ENCODE measurements around the gene ZNF618.

ZNF618 gene

GRCh38 chr9:113911850-113912557 lies 35.9 kb downstream of the ZNF618 start:
- DNase-seq: no peak

- DNase-seq: no peak
These were observed 36.7 kb downstream of the ZNF618 start for GRCh38 chr9:113912816-113913215.

GRCh38 chr9:113913426-113914195 lies 37.5 kb downstream of the ZNF618 start:
- no peak for DNase-seq

DNA sequence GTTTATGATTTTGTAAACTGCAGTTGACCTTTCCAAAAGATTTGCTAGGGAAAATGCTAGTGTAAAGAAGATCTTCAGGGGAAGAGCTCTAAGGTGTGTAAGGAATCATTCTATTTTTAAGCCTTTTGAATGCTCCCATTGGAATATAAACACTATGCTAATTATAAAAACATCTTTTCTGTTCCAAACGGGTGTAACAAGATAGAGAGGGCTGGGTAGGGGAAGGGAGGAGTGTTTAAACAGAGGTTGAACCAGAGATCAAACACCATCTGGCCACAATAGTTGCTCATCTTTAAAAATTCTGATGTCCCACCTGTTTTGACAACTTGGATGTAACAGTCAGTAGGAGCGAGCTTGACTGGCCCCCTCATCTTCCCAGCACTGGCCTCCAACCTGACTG lies 38.4 kb downstream of the ZNF618 start:
- DNase-seq: no peak

- DNase-seq: no peak
These were observed 39.8 kb downstream of the ZNF618 start for GRCh38 chr9:113915817-113916434.

DNA sequence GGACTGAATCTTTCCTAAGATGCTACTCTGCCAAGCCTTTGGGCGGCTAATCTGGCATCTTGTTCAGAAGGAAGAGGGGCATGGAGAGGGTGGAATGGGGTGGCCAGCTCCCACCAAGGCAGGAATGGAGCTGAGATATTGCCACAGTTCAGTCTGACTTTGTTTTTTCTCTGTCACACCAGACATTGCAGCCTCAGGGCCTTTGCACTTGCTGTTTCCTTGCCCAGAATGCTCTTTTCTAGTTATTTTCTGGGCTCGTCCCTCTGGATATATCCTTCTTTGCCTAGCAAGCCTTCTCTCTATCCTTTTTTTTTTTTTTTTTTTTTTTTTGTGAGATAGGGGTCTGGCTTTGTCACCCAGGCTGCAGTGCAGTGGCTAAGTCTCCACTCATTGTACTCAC lies 40.8 kb downstream of the ZNF618 start:
- DNase-seq: no peak

DNA sequence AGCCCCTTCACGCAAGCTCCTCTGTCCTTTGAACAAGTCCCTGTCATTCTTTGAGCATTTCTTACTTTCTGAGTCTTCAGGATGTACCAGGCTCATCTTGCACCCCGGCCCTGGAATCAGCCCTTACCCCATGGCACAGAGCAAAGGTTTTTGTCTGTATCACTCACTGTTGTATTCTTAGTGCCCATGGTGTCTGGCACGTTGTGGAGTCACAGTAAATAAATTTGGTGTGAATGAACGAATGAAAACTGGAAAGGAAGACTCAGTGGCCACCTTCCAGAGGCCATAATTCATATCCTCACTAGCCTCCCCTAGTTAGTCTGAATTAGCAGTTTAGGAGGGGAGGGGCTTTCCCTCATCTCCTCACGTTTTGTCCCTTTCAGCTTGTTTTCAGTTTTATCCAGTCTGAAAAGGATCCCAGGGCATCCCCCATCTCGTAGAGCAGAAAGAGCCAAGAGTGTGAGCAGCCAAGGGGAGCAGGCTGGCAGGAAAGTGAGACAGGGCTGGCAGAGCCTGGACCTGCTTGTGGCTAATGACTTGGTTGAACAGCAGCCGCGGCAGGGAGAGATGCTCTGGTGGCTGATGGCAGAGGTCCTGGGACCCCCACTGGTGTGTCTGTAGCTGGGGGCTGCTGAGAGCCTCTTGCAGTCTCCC lies 42.7 kb downstream of the ZNF618 start:
- DNase-seq: no peak

- DNase-seq: no peak
These were observed 43.3 kb downstream of the ZNF618 start for GRCh38 chr9:113919382-113919781.

DNA sequence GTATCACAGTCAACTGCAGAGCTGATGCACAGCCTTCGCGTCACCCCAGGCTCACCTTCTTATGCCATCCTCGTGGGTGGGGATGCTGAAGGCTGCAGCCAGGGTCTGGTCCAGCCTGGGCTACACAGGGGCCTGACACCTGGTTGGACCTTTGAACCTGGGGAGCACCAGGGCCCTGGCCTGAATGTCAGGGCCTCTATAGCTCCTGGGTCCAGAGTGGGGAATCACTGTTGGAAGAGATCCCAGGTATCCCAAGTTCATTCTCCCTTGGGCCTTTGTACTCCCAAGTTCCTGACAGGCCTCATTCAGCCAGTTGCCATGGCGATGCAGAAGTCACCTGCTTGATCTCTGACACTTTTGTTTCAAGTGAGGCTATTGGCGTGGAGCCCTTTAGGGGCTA lies 43.8 kb downstream of the ZNF618 start:
- no peak for DNase-seq

DNA sequence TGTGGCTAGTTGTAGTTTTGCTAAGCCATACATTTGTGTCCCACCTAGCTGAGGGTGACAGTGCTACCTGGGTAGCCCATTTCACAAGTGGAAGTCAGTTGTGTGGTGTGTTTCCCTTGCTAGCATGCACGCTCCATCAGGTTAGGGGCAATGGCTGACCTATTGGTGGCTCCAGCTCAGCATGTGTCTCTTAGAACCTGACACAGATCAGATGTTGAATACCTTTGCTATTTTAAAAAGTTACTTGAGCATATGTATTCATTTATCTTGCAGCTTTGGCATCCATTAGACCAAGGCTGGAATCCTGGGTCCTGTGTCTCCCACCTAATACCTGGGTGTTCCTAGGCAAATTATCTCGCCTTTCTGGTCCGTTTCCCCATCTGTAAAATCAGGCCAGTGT lies 44.8 kb downstream of the ZNF618 start:
- no peak for DNase-seq

DNA sequence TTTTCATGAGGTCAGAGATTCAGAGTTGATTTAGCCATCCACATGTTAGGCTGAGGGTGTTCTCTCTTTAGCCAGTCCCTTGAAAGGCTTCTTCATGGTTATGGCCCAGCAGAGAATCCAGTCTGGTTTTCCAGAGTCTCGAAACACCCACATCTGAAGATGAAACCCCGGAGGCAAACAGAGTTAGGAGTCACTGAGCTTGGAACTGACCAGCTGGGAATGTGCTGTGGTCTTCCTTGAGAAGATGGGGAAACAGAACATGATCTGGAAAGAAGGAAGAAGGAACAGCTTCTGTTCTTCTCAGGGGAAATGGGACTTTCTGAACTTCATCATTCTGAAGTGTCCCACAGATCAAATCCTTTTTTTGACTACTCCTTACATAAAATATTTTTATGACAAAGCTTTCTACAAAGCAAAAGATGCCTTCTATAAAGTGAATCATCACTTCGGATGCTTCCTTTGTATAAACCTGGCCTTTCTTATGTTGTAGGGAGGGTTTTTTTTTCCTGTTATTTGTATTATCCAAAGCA lies 45.4 kb downstream of the ZNF618 start:
- DNase-seq: no peak

- DNase-seq: no peak
These were observed 46.1 kb downstream of the ZNF618 start for GRCh38 chr9:113922160-113922559.

DNA sequence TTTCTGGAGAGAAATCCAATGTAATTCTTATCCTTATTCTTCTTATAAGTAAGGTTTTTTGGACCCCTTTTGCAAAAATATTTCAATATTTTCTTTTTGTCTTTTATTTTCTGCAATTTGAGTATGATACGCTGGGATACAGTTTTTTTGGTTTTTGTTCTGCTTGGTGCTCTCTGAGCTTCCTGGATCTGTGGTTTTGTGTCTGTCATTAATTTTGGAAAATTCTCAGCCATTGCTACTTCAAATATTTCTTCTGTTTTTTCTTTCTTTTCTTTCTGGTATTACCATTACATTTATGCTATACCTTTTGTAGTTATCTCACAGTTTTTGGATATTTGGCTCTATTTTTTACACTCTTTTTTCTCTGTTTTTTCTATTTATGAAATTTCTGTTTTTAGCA lies 50.1 kb downstream of the ZNF618 start:
- DNase-seq: no peak

GRCh38 chr9:113927277-113927676 lies 51.2 kb downstream of the ZNF618 start:
- no peak for DNase-seq

DNA sequence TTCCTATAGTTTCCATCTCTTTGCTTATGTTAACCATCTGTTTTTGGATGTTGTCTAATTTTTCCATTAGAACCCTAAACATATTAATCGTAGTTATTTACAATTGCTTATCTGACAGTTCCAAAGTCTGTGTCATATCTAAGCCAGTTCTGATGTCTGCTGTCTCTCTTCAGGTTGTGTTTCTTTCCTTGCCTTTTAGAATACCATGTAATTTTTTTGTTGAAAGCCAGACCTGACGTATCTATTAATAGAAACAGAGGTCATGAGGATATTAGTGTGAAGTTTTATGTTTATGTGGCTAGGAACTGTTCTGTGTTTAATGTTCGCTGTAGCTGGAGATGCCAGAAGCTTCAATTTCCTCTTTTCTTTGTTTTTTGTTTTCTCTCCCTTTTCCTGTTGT lies 52.2 kb downstream of the ZNF618 start:
- no peak for DNase-seq

- no peak for DNase-seq
These were observed 53.7 kb downstream of the ZNF618 start for GRCh38 chr9:113929634-113930389.

DNA sequence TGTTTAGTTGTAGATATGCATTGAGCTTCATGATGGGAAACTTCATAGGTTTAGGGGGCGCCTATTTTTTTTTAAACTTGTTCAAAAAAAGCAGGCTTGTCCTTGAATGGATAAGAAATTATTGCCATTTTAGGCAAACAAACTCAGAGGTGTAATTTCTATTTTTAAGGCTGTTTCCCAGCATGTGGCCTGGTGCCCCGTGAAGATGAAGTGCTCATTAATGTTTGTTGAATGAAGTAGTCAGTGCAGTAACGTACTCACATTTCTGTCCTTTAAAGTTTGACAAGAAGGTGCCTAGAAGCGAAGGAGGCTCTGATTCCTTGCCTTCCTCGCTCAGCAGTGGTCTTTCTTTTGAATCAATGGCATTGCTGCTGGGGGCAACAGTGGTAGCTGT lies 54.3 kb downstream of the ZNF618 start:
- no peak for DNase-seq

GRCh38 chr9:113931140-113931539 lies 55.0 kb downstream of the ZNF618 start:
- DNase-seq: no peak

DNA sequence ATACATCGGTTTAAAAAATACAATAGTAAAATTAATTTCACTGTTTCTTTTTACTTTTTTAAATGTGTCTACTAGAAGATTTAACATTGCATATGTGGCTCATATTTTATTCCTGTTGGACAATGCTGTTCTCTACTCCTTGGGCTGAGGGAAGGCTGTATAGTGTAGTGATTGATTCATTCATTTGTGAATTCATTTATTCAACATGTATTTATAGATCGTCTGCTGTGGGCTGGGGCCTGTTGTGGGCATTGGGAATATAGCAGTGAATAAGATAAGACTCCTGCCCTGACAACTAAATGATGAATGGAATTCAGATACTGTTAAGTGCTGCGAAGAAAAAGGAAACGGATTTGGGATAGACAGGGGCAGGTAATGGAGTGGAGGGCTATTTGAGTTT lies 55.7 kb downstream of the ZNF618 start:
- DNase-seq: no peak

GRCh38 chr9:113932906-113933584 lies 56.9 kb downstream of the ZNF618 start:
- no peak for DNase-seq

GRCh38 chr9:113933671-113934070 lies 57.6 kb downstream of the ZNF618 start:
- no peak for DNase-seq
